Neuronal stem cell (in vitro differentiated cells): ENCODE data around the gene SLC39A3.

Source experiments
- DNase-seq: peaks from one replicate; pipeline ENCODE4 v3.0.0-alpha.2; 2013; ENCODE audit warnings: low spot score
- H2AFZ ChIP-seq: one replicate; pipeline ENCODE4 v1.6.1; 2013; ENCODE audit warnings: mild to moderate bottlenecking, low read length, inconsistent platforms
- H2AK5ac ChIP-seq: 2 replicates; pipeline ENCODE4 v1.6.1; 2013; ENCODE audit warnings: low read depth, mild to moderate bottlenecking, inconsistent platforms, low read length, moderate library complexity, mixed read lengths
- H2BK120ac ChIP-seq: 2 replicates; pipeline ENCODE4 v1.6.1; 2013; ENCODE audit warnings: low read depth, mild to moderate bottlenecking, inconsistent platforms, low read length, moderate library complexity, mixed read lengths
- H2BK12ac ChIP-seq: one replicate; pipeline ENCODE4 v1.6.1; 2013; ENCODE audit warnings: low read length, inconsistent platforms
- H2BK15ac ChIP-seq: 2 replicates; pipeline ENCODE4 v1.6.1; 2013; ENCODE audit warnings: mild to moderate bottlenecking, low read length, inconsistent platforms, mixed read lengths
- H2BK5ac ChIP-seq: one replicate; pipeline ENCODE4 v1.6.1; 2013; ENCODE audit warnings: inconsistent platforms, mild to moderate bottlenecking, low read length, moderate library complexity
- H3K14ac ChIP-seq: one replicate; pipeline ENCODE4 v1.6.1; 2013; ENCODE audit warnings: low read length, inconsistent platforms
- H3K18ac ChIP-seq: 2 replicates; pipeline ENCODE4 v1.6.1; 2013; ENCODE audit warnings: low read length, inconsistent platforms
- H3K23ac ChIP-seq: 2 replicates; pipeline ENCODE4 v1.6.1; 2013; ENCODE audit warnings: low read depth, mild to moderate bottlenecking, mixed read lengths, low read length, inconsistent platforms; ENCODE audit not compliant: poor library complexity
- H3K27ac ChIP-seq: replicated peaks from 3 replicates; pipeline ENCODE4 v1.5.1; 2013; ENCODE audit warnings: low read length, inconsistent platforms
- H3K27me3 ChIP-seq, 3 experiments: 2 replicates each; pipeline ENCODE4 v1.6.1; 2013; ENCODE audit warnings: low read length in 3 of 3, mild to moderate bottlenecking in 2 of 3, inconsistent platforms in 1 of 3, low read depth in 1 of 3, mixed read lengths in 1 of 3, moderate library complexity in 1 of 3; ENCODE audit not compliant: control insufficient read depth in 3 of 3, insufficient read depth in 3 of 3
- H3K36me3 ChIP-seq, 2 donors: replicated peaks in 1 of 2; 2 replicates each; pipeline ENCODE4 v1.6.1; 2013; ENCODE audit warnings: low read length in 2 of 2; ENCODE audit not compliant: control insufficient read depth in 2 of 2, insufficient read depth in 2 of 2
- H3K4ac ChIP-seq: 2 replicates; pipeline ENCODE4 v1.6.1; 2013; ENCODE audit warnings: inconsistent platforms, mild to moderate bottlenecking, low read length, moderate library complexity
- H3K4me1 ChIP-seq, 2 donors: 1 replicate in 1 of 2; 2 replicates in 1 of 2; pipeline ENCODE4 v1.6.1; 2013; ENCODE audit warnings: low read length in 2 of 2, low read depth in 1 of 2; ENCODE audit not compliant: control insufficient read depth in 2 of 2, insufficient read depth in 1 of 2
- H3K4me2 ChIP-seq: one replicate; pipeline ENCODE4 v1.6.1; 2013; ENCODE audit warnings: mild to moderate bottlenecking, low read length, inconsistent platforms; ENCODE audit not compliant: insufficient read depth, poor library complexity, severe bottlenecking
- H3K4me3 ChIP-seq, 2 donors: 2 replicates each; pipeline ENCODE4 v1.5.1; 2013; ENCODE audit warnings: low read length in 2 of 2, mild to moderate bottlenecking in 2 of 2, inconsistent platforms in 1 of 2, moderate library complexity in 1 of 2
- H3K79me1 ChIP-seq: one replicate; pipeline ENCODE4 v1.6.1; 2013; ENCODE audit warnings: low read depth, mild to moderate bottlenecking, inconsistent platforms, low read length, moderate library complexity
- H3K9ac ChIP-seq: one replicate; pipeline ENCODE4 v1.6.1; 2013; ENCODE audit warnings: mild to moderate bottlenecking, low read depth, low read length, inconsistent platforms; ENCODE audit not compliant: poor library complexity
- H3K9me3 ChIP-seq, 2 donors: replicated peaks in 1 of 2; 2 replicates each; pipeline versions ENCODE3 to v1.6.1; 2013; ENCODE audit warnings: low read length in 2 of 2, mild to moderate bottlenecking in 2 of 2, inconsistent platforms in 1 of 2, low read depth in 1 of 2, mixed read lengths in 1 of 2, moderate library complexity in 1 of 2; ENCODE audit not compliant: control insufficient read depth in 2 of 2, insufficient read depth in 1 of 2
- H4K8ac ChIP-seq: one replicate; pipeline ENCODE4 v1.6.1; 2013; ENCODE audit warnings: low read depth, mild to moderate bottlenecking, inconsistent platforms, low read length, moderate library complexity
- H4K91ac ChIP-seq: one replicate; pipeline ENCODE4 v1.6.1; 2013; ENCODE audit warnings: low read length, low read depth, mild to moderate bottlenecking, inconsistent platforms; ENCODE audit not compliant: poor library complexity
- WGBS, 2 donors: extraction: QIAGEN DNeasy Blood & Tissue Kit; methylation state at CpG; one replicate each; pipeline ENCODE4 v1.1.7; 2013; ENCODE audit warnings: missing lambda C conversion rate in 2 of 2, mixed read lengths in 1 of 2; ENCODE audit not compliant: insufficient read length in 2 of 2, insufficient replicate concordance in 1 of 2; ENCODE audit errors: extremely low coverage in 2 of 2; 5-methylcytosine and 5-hydroxymethylcytosine counted together

Gene SLC39A3

DNA sequence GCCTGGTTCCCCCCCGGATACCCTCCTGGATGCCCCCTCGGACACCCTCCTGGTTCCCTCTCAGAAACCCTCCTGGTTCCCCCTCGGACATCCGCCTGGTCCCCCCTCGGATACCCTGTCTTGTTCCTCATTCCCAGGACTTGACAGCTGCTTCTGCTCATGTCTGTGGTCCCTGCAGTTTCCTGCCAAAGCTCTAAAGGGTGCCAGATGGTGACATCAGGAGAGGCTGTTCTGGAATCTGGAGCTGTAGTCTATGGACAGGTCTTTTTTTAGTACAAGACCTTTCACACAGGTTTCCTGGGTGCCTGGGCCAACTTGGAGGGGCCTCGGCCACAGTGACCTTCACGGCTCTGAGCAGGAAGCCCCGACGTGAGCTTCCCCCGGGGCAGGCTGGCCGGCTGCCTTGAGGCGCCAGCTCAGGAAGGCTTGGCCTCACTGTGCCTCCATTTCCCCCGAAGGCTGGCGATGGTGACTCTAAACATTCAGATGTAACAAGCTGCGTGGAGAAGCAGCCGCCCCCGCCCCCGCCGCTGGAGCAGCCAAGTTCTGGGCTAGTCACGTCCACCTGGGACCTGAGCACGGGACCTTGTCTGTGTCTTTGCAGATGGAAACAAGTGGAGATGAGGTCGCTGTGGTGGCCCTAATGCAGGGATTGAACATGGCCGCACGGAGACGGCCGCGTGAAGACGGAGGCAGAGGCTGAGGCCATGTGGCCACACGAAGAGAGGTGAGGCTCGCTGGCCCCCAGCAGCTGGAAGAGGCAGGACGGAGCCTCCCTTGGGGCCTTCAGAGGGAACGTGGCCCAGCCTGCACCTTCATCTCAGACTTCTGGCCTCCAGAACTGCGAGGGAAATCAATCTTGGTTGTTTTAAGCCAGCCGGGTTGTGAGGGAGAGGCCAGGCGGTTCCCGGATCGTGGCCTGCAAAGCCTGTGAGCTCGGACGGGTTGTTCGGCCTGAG lies 30.5 kb upstream of the SLC39A3 start:
- no peak overlapping the region for H3K23ac ChIP-seq
- no peak overlapping the region for H2BK15ac ChIP-seq
- H3K9ac ChIP-seq = peak overlapping the region; percentile 60
- no peak overlapping the region for H3K27ac ChIP-seq
- H4K91ac ChIP-seq = no peak overlapping the region
- no peak overlapping the region for H3K4ac ChIP-seq
- H3K36me3 ChIP-seq = peaks cover 13 to 53% of the 10 kb centered on the region in 2 donors
- no peak overlapping the region for H2AFZ ChIP-seq
- H3K4me1 ChIP-seq = no peaks in the 10 kb centered on the region
- H3K14ac ChIP-seq = peak overlapping the region; percentile 82
- H3K4me2 ChIP-seq = no peak overlapping the region
- no CpG with 5 or more reads among the region's 40 CpGs for WGBS, 2 donors
- H4K8ac ChIP-seq = no peak overlapping the region
- H3K9me3 ChIP-seq = no peaks in the 10 kb centered on the region
- peak overlapping the region; percentile 28 for H3K18ac ChIP-seq
- DNase-seq = no peak
- peaks cover 45% of the 10 kb centered on the region for H3K79me1 ChIP-seq
- H2BK12ac ChIP-seq = no peak overlapping the region
- H2AK5ac ChIP-seq = no peak overlapping the region
- no peak overlapping the region for H2BK120ac ChIP-seq
- H2BK5ac ChIP-seq = no peak overlapping the region
- H3K4me3 ChIP-seq = no peak overlapping the region
- H3K27me3 ChIP-seq = no peaks in the 10 kb centered on the region

- Histone ChIP-seq H3K14ac (no peak overlapping the region), H3K27me3 (no peaks in the 10 kb centered on the region), H3K23ac (peak overlapping the region; percentile 18), H2BK12ac (no peak overlapping the region), H2AFZ (no peak overlapping the region), H3K27ac (no peak overlapping the region), H4K8ac (no peak overlapping the region), H3K4me2 (no peak overlapping the region), H2BK5ac (no peak overlapping the region), H2BK120ac (no peak overlapping the region), H3K4ac (no peak overlapping the region), H3K9ac (no peak overlapping the region), H2AK5ac (no peak overlapping the region), H3K9me3 (no peaks in the 10 kb centered on the region), H3K36me3 (peaks cover 19 to 57% of the 10 kb centered on the region in 2 donors), H4K91ac (no peak overlapping the region), H3K4me1 (no peaks in the 10 kb centered on the region), H3K4me3 (no peak overlapping the region), H3K18ac (no peak overlapping the region), H3K79me1 (peaks cover 40% of the 10 kb centered on the region), H2BK15ac (no peak overlapping the region)
- no peak for DNase-seq
- WGBS, 2 donors = no CpG with 5 or more reads among the region's 8 CpGs
Measured at GRCh38 chr19:2769218-2769617, 29.4 kb upstream of the SLC39A3 start.

GRCh38 chr19:2768365-2769132 lies 28.7 kb upstream of the SLC39A3 start:
- Histone ChIP-seq H2BK5ac (no peak overlapping the region), H3K23ac (peak overlapping the region; percentile 17), H3K9ac (no peak overlapping the region), H3K27me3 (no peaks in the 10 kb centered on the region), H2AFZ (no peak overlapping the region), H3K79me1 (peaks cover 37% of the 10 kb centered on the region), H3K14ac (no peak overlapping the region), H2BK12ac (no peak overlapping the region), H2AK5ac (no peak overlapping the region), H2BK15ac (no peak overlapping the region), H3K9me3 (no peaks in the 10 kb centered on the region), H4K8ac (no peak overlapping the region), H3K4me1 (no peaks in the 10 kb centered on the region), H3K4me3 (no peak overlapping the region), H2BK120ac (no peak overlapping the region), H3K18ac (no peak overlapping the region), H3K27ac (no peak overlapping the region), H4K91ac (no peak overlapping the region), H3K4ac (no peak overlapping the region), H3K4me2 (no peak overlapping the region), H3K36me3 (peaks cover 23 to 60% of the 10 kb centered on the region in 2 donors)
- no peak for DNase-seq
- no CpG with 5 or more reads among the region's 29 CpGs for WGBS, 2 donors

- Histone ChIP-seq H3K14ac (no peak overlapping the region), H2AK5ac (no peak overlapping the region), H3K36me3 (peaks cover 30 to 69% of the 10 kb centered on the region in 2 donors), H2BK12ac (no peak overlapping the region), H3K18ac (no peak overlapping the region), H3K9ac (no peak overlapping the region), H3K4me1 (no peaks in the 10 kb centered on the region), H3K23ac (no peak overlapping the region), H3K27ac (no peak overlapping the region), H2BK120ac (no peak overlapping the region), H4K91ac (no peak overlapping the region), H2BK15ac (no peak overlapping the region), H3K79me1 (peaks cover 37% of the 10 kb centered on the region), H3K9me3 (no peaks in the 10 kb centered on the region), H3K4me3 (no peak overlapping the region), H2BK5ac (no peak overlapping the region), H3K4ac (no peak overlapping the region), H4K8ac (no peak overlapping the region), H3K4me2 (no peak overlapping the region), H3K27me3 (no peaks in the 10 kb centered on the region), H2AFZ (no peak overlapping the region)
- no CpG with 5 or more reads among the region's 19 CpGs for WGBS, 2 donors
- no peak for DNase-seq
Measured at GRCh38 chr19:2767688-2768087, 27.9 kb upstream of the SLC39A3 start.
